Vagina (tissue), 2 donors: ENCODE data around the gene NDNF. TPM values are rescaled to one million over a fixed set of nuclear protein-coding genes. Genes with fewer than 3 reads are reported as not detected.

Source experiments
- DNase-seq, 2 donors: peaks; one replicate each; pipeline ENCODE4 v3.0.0-alpha.2; 2017; ENCODE audit errors: extremely low spot score in 2 of 2
- H3K27ac ChIP-seq: fragments of 200-600 bp; sonication (generic); one replicate; pipeline ENCODE4 v1.5.1; 2019
- H3K27me3 ChIP-seq: fragments of 200-600 bp; sonication (generic); one replicate; pipeline ENCODE4 v1.5.1; 2019
- H3K36me3 ChIP-seq, 2 donors: fragments of 200-600 bp; sonication (generic); one replicate each; pipeline ENCODE4 v1.5.1; 2017 to 2019
- H3K4me1 ChIP-seq: fragments of 200-600 bp; sonication (generic); one replicate; pipeline ENCODE4 v1.5.1; 2019
- H3K4me3 ChIP-seq, 2 donors: fragments of 200-600 bp; sonication (generic); 1 replicate in 1 of 2; 2 replicates in 1 of 2; pipeline ENCODE4 v1.5.1; 2016 to 2019
- H3K9me3 ChIP-seq: fragments of 200-600 bp; sonication (generic); one replicate; pipeline ENCODE4 v1.5.1; 2019
- CTCF ChIP-seq, 3 experiments: fragments of 450-650 bp in 2 of 3; fragments of 200-600 bp in 1 of 3; sonication (generic) in 1 of 3; IDR thresholded peaks; one replicate each; pipeline ENCODE4 v1.5.1; 2017 to 2019; ENCODE audit warnings: antibody characterized with exemption in 3 of 3, mild to moderate bottlenecking in 2 of 3, moderate library complexity in 2 of 3
- POLR2A ChIP-seq, 2 donors: fragments of 450-650 bp; IDR thresholded peaks; one replicate each; pipeline ENCODE4 v1.6.1; 2017; ENCODE audit warnings: antibody characterized with exemption in 2 of 2, mild to moderate bottlenecking in 2 of 2, moderate library complexity in 2 of 2
- POLR2AphosphoS5 ChIP-seq, 2 donors: sonication (generic); formaldehyde crosslinking; IDR thresholded peaks; one replicate each; pipeline ENCODE4 v1.9.0; 2017; ENCODE audit warnings: antibody characterized with exemption in 2 of 2, mild to moderate bottlenecking in 2 of 2, low read depth in 1 of 2; ENCODE audit not compliant: insufficient read depth in 1 of 2
- intact Hi-C: fragments of 100-400 bp; cut with DNase I; formaldehyde crosslinking; loops from one replicate; pipeline ENCODE4 v1.15.1; 2023
- total RNA-seq: library from RNA; depleted of rRNA; stranded (reverse); fragments of >200 nt; gene quantifications from one replicate; pipeline ENCODE4 v1.2.3, GENCODE V29; 2016

NDNF gene
- total RNA-seq, 1 donor from 2014 or later, result 4.9 TPM

DNA sequence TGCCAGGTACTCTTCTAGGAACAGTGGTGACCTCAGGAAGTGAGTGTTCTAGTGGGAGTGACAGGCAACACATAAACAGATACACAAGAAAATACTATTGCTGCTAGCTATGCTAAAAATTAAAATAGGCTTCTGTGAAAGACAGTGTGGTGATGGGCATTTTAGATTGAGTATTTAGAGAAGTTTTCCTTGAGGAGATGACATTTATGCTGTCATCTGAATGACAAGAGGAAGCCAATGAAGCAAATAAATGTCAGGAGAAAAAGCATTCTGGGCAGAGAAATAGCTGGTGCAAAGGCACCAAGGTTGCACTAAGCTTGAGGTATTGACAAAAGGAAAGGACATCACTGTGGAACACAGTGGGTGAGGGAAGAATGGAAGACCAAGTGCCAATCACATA, 18.0 kb downstream of the NDNF start:
- no peak for DNase-seq
- H3K36me3 ChIP-seq, result no peaks in the 10 kb centered on the region
- no peak overlapping the region for H3K4me3 ChIP-seq
- intact Hi-C loops, result no loop called here
- no peaks in the 10 kb centered on the region for H3K9me3 ChIP-seq
- no peaks in the 10 kb centered on the region for H3K27me3 ChIP-seq
- no peak overlapping the region for H3K27ac ChIP-seq
- TF ChIP-seq POLR2A (IDR thresholded peaks at IDR 0.05) (no peak), CTCF (IDR thresholded peaks at IDR 0.05) (no peak), POLR2AphosphoS5 (IDR thresholded peaks at IDR 0.05; ENCODE audit: insufficient read depth in 1 of 2, low read depth in 1 of 2) (no peak)
- H3K4me1 ChIP-seq, result no peaks in the 10 kb centered on the region

DNA sequence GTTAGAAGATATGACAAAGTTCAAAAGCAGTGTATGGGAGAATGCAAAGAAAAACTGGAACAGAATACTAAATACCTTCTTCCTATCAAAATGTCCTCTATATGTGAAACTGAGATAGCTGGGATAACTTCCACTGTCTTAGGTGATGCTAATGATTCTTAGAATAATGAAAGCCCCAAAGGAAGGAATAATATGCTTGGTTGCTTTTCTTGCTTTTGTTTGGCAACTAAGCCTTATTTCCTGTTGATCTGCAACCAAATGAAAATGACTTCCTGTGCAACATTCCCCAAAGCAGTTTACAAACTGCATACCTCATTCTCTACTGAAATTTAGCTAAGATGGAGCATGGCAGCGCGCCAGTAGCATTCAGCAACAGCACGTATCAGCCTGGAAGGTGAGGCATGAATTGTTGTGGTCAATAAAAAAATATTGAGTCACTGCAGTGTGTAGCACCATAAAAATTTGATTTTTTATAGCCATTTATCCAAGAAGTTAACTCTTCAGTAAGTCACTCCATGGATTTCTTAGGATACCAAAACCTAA, 18.7 kb downstream of the NDNF start:
- intact Hi-C loops, result no loop called here
- H3K27me3 ChIP-seq, result no peaks in the 10 kb centered on the region

DNA sequence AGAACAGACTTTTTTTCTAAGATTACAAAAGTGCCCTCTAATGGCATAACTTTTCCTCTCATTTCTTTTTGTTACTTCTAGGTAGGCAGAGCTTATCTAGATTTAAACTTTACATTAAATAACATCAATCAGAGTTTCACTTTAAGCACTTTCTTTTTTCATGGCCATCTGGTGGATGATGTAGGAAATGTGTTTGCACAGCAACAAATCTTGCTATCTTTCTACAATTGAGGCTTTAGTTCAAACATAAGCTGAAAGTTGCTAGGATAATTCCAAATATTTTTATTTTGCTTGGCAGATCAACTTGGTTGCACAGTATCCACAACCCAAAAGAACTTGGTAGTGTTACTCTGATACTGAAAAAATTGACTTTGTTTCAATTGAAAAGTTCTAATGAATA, 22.0 kb downstream of the NDNF start:
- no peaks in the 10 kb centered on the region for H3K36me3 ChIP-seq
- no peaks in the 10 kb centered on the region for H3K27me3 ChIP-seq
- no peak overlapping the region for H3K4me3 ChIP-seq
- no peaks in the 10 kb centered on the region for H3K9me3 ChIP-seq
- TF ChIP-seq POLR2AphosphoS5 (IDR thresholded peaks at IDR 0.05; ENCODE audit: insufficient read depth in 1 of 2, low read depth in 1 of 2) (no peak), POLR2A (IDR thresholded peaks at IDR 0.05) (no peak), CTCF (IDR thresholded peaks at IDR 0.05) (no peak)
- intact Hi-C loops, result no loop called here
- no peak for DNase-seq
- no peaks in the 10 kb centered on the region for H3K4me1 ChIP-seq
- no peak overlapping the region for H3K27ac ChIP-seq

More for the DNA sequence above, 18.7 kb downstream of the NDNF start:
- no peaks in the 10 kb centered on the region for H3K9me3 ChIP-seq
- H3K36me3 ChIP-seq, result no peaks in the 10 kb centered on the region
- no peak overlapping the region for H3K4me3 ChIP-seq
- H3K27ac ChIP-seq, result no peak overlapping the region
- DNase-seq, result no peak
- no peaks in the 10 kb centered on the region for H3K4me1 ChIP-seq
- TF ChIP-seq POLR2AphosphoS5 (IDR thresholded peaks at IDR 0.05; ENCODE audit: insufficient read depth in 1 of 2, low read depth in 1 of 2), result no peak
- no peak for TF ChIP-seq POLR2A (IDR thresholded peaks at IDR 0.05)
- no peak for TF ChIP-seq CTCF (IDR thresholded peaks at IDR 0.05)

DNA sequence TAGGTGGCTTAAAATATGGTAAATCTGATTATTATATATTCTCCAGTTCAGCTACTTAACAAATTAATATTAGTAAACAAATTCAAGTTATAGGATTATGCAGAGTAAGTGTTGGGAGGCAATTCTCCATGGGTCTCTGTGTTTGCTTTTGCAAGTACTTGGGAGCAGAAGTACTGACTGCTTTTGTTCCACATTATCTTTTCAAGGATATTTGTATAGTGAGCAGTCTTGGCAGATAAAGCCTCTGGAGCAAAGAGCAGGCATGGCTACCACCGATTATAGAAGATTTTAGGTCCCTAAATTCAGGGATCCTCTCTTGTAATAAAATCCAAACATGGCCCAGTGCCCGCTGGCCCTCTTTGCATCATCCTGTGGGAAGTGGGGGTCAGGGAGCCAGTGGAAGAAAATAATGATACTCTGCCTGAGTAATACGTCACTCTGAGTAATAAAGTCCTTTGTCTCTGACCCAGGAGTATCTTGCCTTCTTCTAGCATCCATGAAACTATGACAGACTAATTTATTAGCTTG, 23.2 kb downstream of the NDNF start:
- H3K27me3 ChIP-seq, result no peaks in the 10 kb centered on the region
- no peak overlapping the region for H3K27ac ChIP-seq
- H3K36me3 ChIP-seq, result no peaks in the 10 kb centered on the region
- no peak overlapping the region for H3K4me3 ChIP-seq
- no peak for DNase-seq
- H3K4me1 ChIP-seq, result no peaks in the 10 kb centered on the region
- H3K9me3 ChIP-seq, result no peaks in the 10 kb centered on the region
- no peak for TF ChIP-seq POLR2A (IDR thresholded peaks at IDR 0.05)
- TF ChIP-seq CTCF (IDR thresholded peaks at IDR 0.05), result no peak
- no peak for TF ChIP-seq POLR2AphosphoS5 (IDR thresholded peaks at IDR 0.05; ENCODE audit: insufficient read depth in 1 of 2, low read depth in 1 of 2)
- intact Hi-C loops, result no loop called here

DNA sequence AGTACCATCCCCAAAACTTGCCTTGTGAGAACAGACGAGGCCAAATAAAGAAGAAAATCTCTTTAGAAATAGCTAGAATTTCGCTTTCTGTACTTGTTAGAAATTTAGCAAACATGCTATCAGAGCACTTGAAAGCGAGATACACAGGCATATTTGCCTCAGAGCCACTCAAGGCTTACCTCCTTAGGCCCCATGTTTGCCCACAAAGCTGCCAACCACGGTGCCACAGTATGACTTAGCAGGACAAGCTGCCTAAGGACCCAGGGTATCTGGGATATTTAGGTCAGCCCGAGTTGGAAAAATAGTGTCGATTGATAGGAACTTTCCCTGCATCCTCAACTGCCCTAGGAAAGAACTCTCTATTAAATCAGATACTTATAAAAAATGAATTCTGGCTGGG, 24.2 kb downstream of the NDNF start:
- H3K9me3 ChIP-seq, result no peaks in the 10 kb centered on the region
- DNase-seq, result no peak
- no peak overlapping the region for H3K4me3 ChIP-seq
- no peaks in the 10 kb centered on the region for H3K36me3 ChIP-seq
- no peak for TF ChIP-seq POLR2A (IDR thresholded peaks at IDR 0.05)
- TF ChIP-seq CTCF (IDR thresholded peaks at IDR 0.05), result no peak
- no peak for TF ChIP-seq POLR2AphosphoS5 (IDR thresholded peaks at IDR 0.05; ENCODE audit: insufficient read depth in 1 of 2, low read depth in 1 of 2)
- intact Hi-C loops, result no loop called here
- H3K4me1 ChIP-seq, result no peaks in the 10 kb centered on the region
- H3K27ac ChIP-seq, result no peak overlapping the region
- H3K27me3 ChIP-seq, result no peaks in the 10 kb centered on the region
